ENCODE results near the gene CDHR3.

DNA sequence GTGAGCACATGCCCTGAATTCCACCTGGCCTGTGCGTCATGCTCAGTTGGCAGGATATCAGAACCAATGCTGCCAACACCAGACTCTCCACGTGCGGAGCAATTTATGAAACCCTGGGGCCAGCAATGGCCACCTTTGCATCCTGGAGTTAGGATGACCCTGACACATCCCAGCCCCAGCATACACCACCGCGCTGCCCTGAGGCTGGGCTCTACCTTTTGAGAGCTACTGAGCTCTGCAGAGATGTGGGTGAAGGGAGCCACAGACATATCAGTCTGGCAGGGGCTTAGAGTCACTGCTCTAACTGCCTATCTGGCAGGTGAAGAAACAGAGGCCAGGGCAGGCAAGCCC, 107.1 kb downstream of the CDHR3 start:
- TF ChIP-seq, protein P1, sequence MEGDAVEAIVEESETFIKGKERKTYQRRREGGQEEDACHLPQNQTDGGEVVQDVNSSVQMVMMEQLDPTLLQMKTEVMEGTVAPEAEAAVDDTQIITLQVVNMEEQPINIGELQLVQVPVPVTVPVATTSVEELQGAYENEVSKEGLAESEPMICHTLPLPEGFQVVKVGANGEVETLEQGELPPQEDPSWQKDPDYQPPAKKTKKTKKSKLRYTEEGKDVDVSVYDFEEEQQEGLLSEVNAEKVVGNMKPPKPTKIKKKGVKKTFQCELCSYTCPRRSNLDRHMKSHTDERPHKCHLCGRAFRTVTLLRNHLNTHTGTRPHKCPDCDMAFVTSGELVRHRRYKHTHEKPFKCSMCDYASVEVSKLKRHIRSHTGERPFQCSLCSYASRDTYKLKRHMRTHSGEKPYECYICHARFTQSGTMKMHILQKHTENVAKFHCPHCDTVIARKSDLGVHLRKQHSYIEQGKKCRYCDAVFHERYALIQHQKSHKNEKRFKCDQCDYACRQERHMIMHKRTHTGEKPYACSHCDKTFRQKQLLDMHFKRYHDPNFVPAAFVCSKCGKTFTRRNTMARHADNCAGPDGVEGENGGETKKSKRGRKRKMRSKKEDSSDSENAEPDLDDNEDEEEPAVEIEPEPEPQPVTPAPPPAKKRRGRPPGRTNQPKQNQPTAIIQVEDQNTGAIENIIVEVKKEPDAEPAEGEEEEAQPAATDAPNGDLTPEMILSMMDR (IDR thresholded peaks at IDR 0.05): no peak
- TF ChIP-seq POLR2A (IDR thresholded peaks at IDR 0.05): no peak
